Small intestine (tissue), 7 donors: Measurements from ENCODE around the gene ATG16L1. TPM values are rescaled to one million over a fixed set of nuclear protein-coding genes. Genes with fewer than 3 reads are reported as not detected.

ENCODE experiments used
- DNase-seq, 2 donors: peaks; one replicate each; pipeline versions ENCODE4 v3.0.0 to v3.0.0-alpha.2; 2013
- FAIRE-seq: peaks from 2 replicates; lab custom pipeline; 2012; peaks lifted over from hg19 to GRCh38; lab: Jason Lieb, UNC
- H3K27ac ChIP-seq, 3 donors: one replicate each; pipeline ENCODE4 v1.5.1; 2013; ENCODE audit warnings: low read length in 2 of 3, mild to moderate bottlenecking in 2 of 3, control low read depth in 1 of 3, inconsistent platforms in 1 of 3, low read depth in 1 of 3, moderate library complexity in 1 of 3
- H3K27me3 ChIP-seq, 3 donors: one replicate each; pipeline ENCODE4 v1.6.1; 2013; ENCODE audit warnings: low read length in 3 of 3, inconsistent platforms in 1 of 3; ENCODE audit not compliant: control insufficient read depth in 3 of 3, insufficient read depth in 3 of 3
- H3K36me3 ChIP-seq, 3 donors: one replicate each; pipeline ENCODE4 v1.6.1; 2013; ENCODE audit warnings: low read length in 3 of 3, inconsistent platforms in 1 of 3, low read depth in 1 of 3, mild to moderate bottlenecking in 1 of 3, moderate library complexity in 1 of 3; ENCODE audit not compliant: control insufficient read depth in 3 of 3, insufficient read depth in 2 of 3
- H3K4me1 ChIP-seq, 3 donors: one replicate each; pipeline ENCODE4 v1.6.1; 2013; ENCODE audit warnings: low read length in 2 of 3, inconsistent platforms in 1 of 3, low read depth in 1 of 3, mild to moderate bottlenecking in 1 of 3, moderate library complexity in 1 of 3; ENCODE audit not compliant: control insufficient read depth in 3 of 3, insufficient read depth in 2 of 3
- H3K4me3 ChIP-seq, 3 donors: one replicate each; pipeline ENCODE4 v1.5.1; 2013; ENCODE audit warnings: low read length in 3 of 3, control low read depth in 1 of 3, inconsistent platforms in 1 of 3, low read depth in 1 of 3, mild to moderate bottlenecking in 1 of 3, moderate library complexity in 1 of 3
- H3K9me3 ChIP-seq, 2 donors: one replicate each; pipeline ENCODE4 v1.6.1; 2013; ENCODE audit warnings: low read depth in 1 of 2, low read length in 1 of 2; ENCODE audit not compliant: control insufficient read depth in 2 of 2, insufficient read depth in 1 of 2
- WGBS, 3 donors: extraction: QIAGEN DNeasy Blood & Tissue Kit; methylation state at CpG; one replicate each; pipeline ENCODE4 v1.1.7; 2013; 5-methylcytosine and 5-hydroxymethylcytosine counted together
- polyA plus RNA-seq, 4 donors: library from polyadenylated mRNA; stranded (reverse) in 3 of 4; unstranded in 1 of 4; fragments of 200-250 nt in 3 of 4; fragments of 120-200 nt in 1 of 4; gene quantifications; one replicate each; pipeline versions ENCODE4 v1.2.1 to v1.2.3, GENCODE V29; 2013
- donor health status: healthy with polysubstance abuse.
- donor health status: control.
- donor health status: control.
- donor health status: Bipolar disorder and iron deficiency.
- donor health status: healthy.

The ATG16L1 gene
- polyA plus RNA-seq, 4 donors = 14.6 to 21.4 (median 17.5) TPM

GRCh38 chr2:233325256-233325655 is 73.8 kb downstream of the ATG16L1 start:
- Histone ChIP-seq H3K9me3 (no peaks in the 10 kb centered on the region), H3K36me3 (no peaks in the 10 kb centered on the region), H3K4me3 (no peak overlapping the region), H3K27me3 (no peaks in the 10 kb centered on the region), H3K4me1 (no peaks in the 10 kb centered on the region), H3K27ac (no peak overlapping the region)
- FAIRE-seq (no peak), DNase-seq (no peak)
- 71 to 78% (median 75%) methylated on average over 4 of the region's 4 CpGs for WGBS, 3 donors

GRCh38 chr2:233325814-233326213 is 74.3 kb downstream of the ATG16L1 start:
- WGBS, 3 donors = 74 to 94% (median 85%) methylated on average over 10 of the region's 10 CpGs
- Histone ChIP-seq H3K36me3 (no peaks in the 10 kb centered on the region), H3K27ac (no peak overlapping the region), H3K4me3 (no peak overlapping the region), H3K27me3 (no peaks in the 10 kb centered on the region), H3K4me1 (no peaks in the 10 kb centered on the region), H3K9me3 (no peaks in the 10 kb centered on the region)
- FAIRE-seq (no peak), DNase-seq (no peak)

GRCh38 chr2:233326500-233326899 is 75.0 kb downstream of the ATG16L1 start:
- WGBS, 3 donors = 85 to 95% (median 92%) methylated on average over 4 to 8 of the region's 8 CpGs

GRCh38 chr2:233328922-233329321 is 77.4 kb downstream of the ATG16L1 start:
- peaks cover 0 to 2% (median 0%) of the 10 kb centered on the region in 3 donors for H3K4me1 ChIP-seq
- no peak overlapping the region for H3K4me3 ChIP-seq
- H3K27me3 ChIP-seq = no peaks in the 10 kb centered on the region
- no peaks in the 10 kb centered on the region for H3K36me3 ChIP-seq
- WGBS, 3 donors = 79 to 91% (median 88%) methylated on average over 4 of the region's 4 CpGs
- FAIRE-seq = no peak
- no peak overlapping the region for H3K27ac ChIP-seq
- DNase-seq = no peak
- no peaks in the 10 kb centered on the region for H3K9me3 ChIP-seq

More at GRCh38 chr2:233326500-233326899, 75.0 kb downstream of the ATG16L1 start:
- H3K36me3 ChIP-seq = no peaks in the 10 kb centered on the region
- no peaks in the 10 kb centered on the region for H3K27me3 ChIP-seq
- no peak for FAIRE-seq
- no peak for DNase-seq
- no peak overlapping the region for H3K4me3 ChIP-seq
- H3K27ac ChIP-seq = no peak overlapping the region
- H3K4me1 ChIP-seq = no peaks in the 10 kb centered on the region
- H3K9me3 ChIP-seq = no peaks in the 10 kb centered on the region

GRCh38 chr2:233329489-233330135 is 78.1 kb downstream of the ATG16L1 start:
- H3K36me3 ChIP-seq = no peaks in the 10 kb centered on the region
- WGBS, 3 donors = 84 to 96% (median 89%) methylated on average over 7 of the region's 7 CpGs
- no peak for DNase-seq

GRCh38 chr2:233331536-233331935 is 80.1 kb downstream of the ATG16L1 start:
- 59 to 86% (median 77%) methylated on average over 15 of the region's 15 CpGs for WGBS, 3 donors
- FAIRE-seq = no peak
- peaks cover 0 to 2% (median 0%) of the 10 kb centered on the region in 3 donors for H3K4me1 ChIP-seq
- H3K27me3 ChIP-seq = no peaks in the 10 kb centered on the region
- H3K36me3 ChIP-seq = no peaks in the 10 kb centered on the region
- no peaks in the 10 kb centered on the region for H3K9me3 ChIP-seq
- H3K27ac ChIP-seq = peak overlapping the region in 2 of 3 donors; percentile 62 to 72
- no peak overlapping the region for H3K4me3 ChIP-seq
- peak; percentile 19 to 73 for DNase-seq

More at GRCh38 chr2:233329489-233330135, 78.1 kb downstream of the ATG16L1 start:
- peaks cover 0 to 2% (median 0%) of the 10 kb centered on the region in 3 donors for H3K4me1 ChIP-seq
- H3K27ac ChIP-seq = no peak overlapping the region
- no peaks in the 10 kb centered on the region for H3K27me3 ChIP-seq
- no peak overlapping the region for H3K4me3 ChIP-seq
- H3K9me3 ChIP-seq = no peaks in the 10 kb centered on the region
- FAIRE-seq = no peak

GRCh38 chr2:233332125-233332524 is 80.7 kb downstream of the ATG16L1 start:
- no peaks in the 10 kb centered on the region for H3K9me3 ChIP-seq
- H3K27me3 ChIP-seq = no peaks in the 10 kb centered on the region
- no peak for FAIRE-seq
- peaks cover 0 to 5% (median 2%) of the 10 kb centered on the region in 3 donors for H3K4me1 ChIP-seq
- H3K4me3 ChIP-seq = no peak overlapping the region
- WGBS, 3 donors = 90 to 92% (median 90%) methylated on average over 4 of the region's 4 CpGs
- H3K27ac ChIP-seq = peak overlapping the region in 2 of 3 donors; percentile 45 to 67
- no peaks in the 10 kb centered on the region for H3K36me3 ChIP-seq
- no peak for DNase-seq

- H3K27me3 ChIP-seq = no peaks in the 10 kb centered on the region
- no peak overlapping the region for H3K27ac ChIP-seq
- no peak for DNase-seq
- FAIRE-seq = no peak
- peaks cover 2 to 6% (median 6%) of the 10 kb centered on the region in 3 donors for H3K4me1 ChIP-seq
- WGBS, 3 donors = 91 to 97% (median 91%) methylated on average over 11 of the region's 11 CpGs
- no peaks in the 10 kb centered on the region for H3K36me3 ChIP-seq
- H3K4me3 ChIP-seq = no peak overlapping the region
- H3K9me3 ChIP-seq = no peaks in the 10 kb centered on the region
These were observed 83.4 kb downstream of the ATG16L1 start for GRCh38 chr2:233334915-233335314.
